ENCODE data around the gene CTIF. TPM values are rescaled to one million over a fixed set of nuclear protein-coding genes. Genes with fewer than 3 reads are reported as not detected.

Gene CTIF
- total RNA-seq, 3 donors from 2014 or later = 13.2 to 50.3 (median 19.6) TPM

DNA sequence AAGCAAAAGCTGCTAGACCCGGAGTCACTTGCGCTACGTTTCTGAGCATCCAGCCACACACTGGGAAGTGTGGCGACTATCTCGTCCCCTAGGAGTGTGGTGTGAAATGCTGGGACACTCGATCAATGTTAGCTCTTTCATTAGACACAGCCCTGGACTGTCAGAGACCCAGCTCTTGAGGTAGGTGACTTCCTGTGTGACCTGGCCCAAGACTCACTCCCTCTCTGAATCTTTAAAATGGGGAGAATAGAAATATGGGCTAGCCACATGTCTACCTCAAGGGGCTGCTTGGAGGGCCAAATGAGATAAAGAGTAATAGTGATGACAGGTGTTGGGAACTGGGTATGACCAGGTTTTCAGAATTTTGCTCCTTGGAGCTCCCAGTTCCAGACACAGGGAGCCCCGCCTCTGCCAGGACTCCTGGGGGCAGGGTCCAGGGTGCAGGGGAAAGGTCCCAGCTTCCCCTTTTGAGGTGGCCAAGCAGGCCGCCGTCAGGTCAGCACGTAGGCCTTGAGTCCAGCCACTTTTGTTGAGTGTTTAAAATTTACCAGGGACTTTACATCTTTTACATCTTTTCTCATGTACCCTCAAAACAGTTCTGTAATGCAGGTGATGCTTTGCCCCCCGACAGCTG, 36.0 kb downstream of the CTIF start:
- H3K36me3 ChIP-seq (ENCODE audit: low read depth) = no peaks in the 10 kb centered on the region
- DNase-seq (no peak), ATAC-seq (no peak)
- no peaks in the 10 kb centered on the region for H3K9me3 ChIP-seq
- intact Hi-C loops (cut with DNase I, micrococcal nuclease) = no loop called here
- TF ChIP-seq, protein P1, sequence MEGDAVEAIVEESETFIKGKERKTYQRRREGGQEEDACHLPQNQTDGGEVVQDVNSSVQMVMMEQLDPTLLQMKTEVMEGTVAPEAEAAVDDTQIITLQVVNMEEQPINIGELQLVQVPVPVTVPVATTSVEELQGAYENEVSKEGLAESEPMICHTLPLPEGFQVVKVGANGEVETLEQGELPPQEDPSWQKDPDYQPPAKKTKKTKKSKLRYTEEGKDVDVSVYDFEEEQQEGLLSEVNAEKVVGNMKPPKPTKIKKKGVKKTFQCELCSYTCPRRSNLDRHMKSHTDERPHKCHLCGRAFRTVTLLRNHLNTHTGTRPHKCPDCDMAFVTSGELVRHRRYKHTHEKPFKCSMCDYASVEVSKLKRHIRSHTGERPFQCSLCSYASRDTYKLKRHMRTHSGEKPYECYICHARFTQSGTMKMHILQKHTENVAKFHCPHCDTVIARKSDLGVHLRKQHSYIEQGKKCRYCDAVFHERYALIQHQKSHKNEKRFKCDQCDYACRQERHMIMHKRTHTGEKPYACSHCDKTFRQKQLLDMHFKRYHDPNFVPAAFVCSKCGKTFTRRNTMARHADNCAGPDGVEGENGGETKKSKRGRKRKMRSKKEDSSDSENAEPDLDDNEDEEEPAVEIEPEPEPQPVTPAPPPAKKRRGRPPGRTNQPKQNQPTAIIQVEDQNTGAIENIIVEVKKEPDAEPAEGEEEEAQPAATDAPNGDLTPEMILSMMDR (IDR thresholded peaks at IDR 0.05) = no peak
- no peaks in the 10 kb centered on the region for H3K4me1 ChIP-seq (ENCODE audit: low read depth)
- no peak overlapping the region for H3K4me3 ChIP-seq

DNA sequence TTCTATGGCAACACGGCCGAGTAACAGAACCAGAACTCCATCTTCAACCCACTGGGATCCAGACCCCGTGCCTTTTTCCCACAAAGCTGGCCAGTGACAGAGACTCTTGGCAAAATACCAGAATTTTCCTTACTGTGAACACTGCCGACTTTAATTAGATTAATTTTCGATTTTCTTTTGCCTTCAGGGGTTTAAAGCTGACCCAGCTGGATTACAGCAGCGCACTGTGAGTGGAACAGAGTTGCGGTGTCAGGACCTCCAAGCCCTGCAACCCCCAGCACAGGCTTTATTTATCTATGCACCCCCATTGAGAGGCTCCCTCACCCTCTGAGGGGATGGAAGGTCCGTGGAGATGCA, 36.4 kb downstream of the CTIF start:
- Histone ChIP-seq H3K36me3 (ENCODE audit: low read depth) (no peaks in the 10 kb centered on the region), H3K4me3 (no peak overlapping the region), H3K9me3 (no peaks in the 10 kb centered on the region), H3K4me1 (ENCODE audit: low read depth) (no peaks in the 10 kb centered on the region)
- TF ChIP-seq, protein P1 (IDR thresholded peaks at IDR 0.05) = no peak
- ATAC-seq (no peak), DNase-seq (no peak)
- intact Hi-C loops (cut with DNase I, micrococcal nuclease) = no loop called here

DNA sequence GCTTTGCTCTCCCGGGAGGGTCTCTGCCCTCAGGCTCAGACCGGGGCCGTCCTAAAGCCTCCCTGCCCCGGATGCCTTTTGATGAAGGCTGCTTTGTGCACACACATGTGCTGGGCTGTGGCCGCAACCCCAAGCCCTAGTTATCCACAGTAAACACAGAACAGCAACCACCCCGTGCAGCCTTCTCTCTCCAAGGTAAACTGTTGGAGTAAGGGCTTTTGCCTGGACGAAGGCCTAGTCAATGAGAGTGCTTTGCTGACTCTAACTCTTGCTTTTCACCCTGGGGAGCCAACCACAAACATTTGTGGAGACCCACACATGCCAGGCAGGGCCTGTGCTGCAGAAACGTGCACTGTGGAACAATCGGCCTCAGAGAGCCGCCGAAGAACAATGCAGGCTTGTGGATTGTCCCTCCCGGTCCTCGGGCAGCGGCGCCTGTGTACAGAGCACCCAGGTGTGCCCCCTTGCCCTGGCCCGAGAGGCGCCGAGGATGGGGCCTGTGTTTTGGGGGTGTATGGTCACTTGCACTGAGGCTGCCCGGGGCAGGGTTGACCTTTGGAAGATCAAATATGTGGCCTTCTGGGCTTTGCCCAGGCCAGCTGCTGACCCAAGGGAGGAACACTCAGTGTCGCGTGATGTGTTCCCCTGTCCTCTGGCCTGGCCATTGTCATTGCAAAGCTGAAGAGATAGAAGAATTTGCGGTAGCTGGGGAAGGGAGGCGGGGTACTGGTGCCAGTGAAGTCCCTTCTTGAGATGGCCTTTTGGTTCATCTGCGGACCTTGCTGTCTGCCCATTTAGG, 37.0 kb downstream of the CTIF start:
- no peaks in the 10 kb centered on the region for H3K4me1 ChIP-seq (ENCODE audit: low read depth)
- no peaks in the 10 kb centered on the region for H3K9me3 ChIP-seq
- DNase-seq (no peak), ATAC-seq (no peak)
- TF ChIP-seq, protein P1 (IDR thresholded peaks at IDR 0.05) = no peak
- no peaks in the 10 kb centered on the region for H3K36me3 ChIP-seq (ENCODE audit: low read depth)
- intact Hi-C loops (cut with DNase I, micrococcal nuclease) = no loop called here
- H3K4me3 ChIP-seq = no peak overlapping the region

DNA sequence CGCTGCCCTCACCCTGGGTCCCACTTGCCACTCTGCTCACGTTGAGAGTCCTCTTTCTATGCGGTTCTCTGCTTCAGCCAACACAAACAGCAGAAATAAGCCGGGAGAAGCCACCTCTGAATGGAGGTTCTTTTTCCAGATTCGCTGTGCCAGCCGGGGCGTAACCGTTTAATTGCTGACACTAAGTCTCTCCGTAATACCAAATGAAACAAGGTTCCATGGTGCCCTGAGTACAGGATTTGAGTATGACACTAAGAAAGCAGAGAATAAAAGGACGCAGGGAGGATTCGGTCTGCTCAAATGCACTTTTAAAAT, 37.6 kb downstream of the CTIF start:
- TF ChIP-seq, protein P1 (IDR thresholded peaks at IDR 0.05) = no peak
- no peaks in the 10 kb centered on the region for H3K9me3 ChIP-seq
- H3K36me3 ChIP-seq (ENCODE audit: low read depth) = no peaks in the 10 kb centered on the region
- H3K4me3 ChIP-seq = no peak overlapping the region
- H3K4me1 ChIP-seq (ENCODE audit: low read depth) = no peaks in the 10 kb centered on the region
- intact Hi-C loops (cut with DNase I, micrococcal nuclease) = no loop called here
- DNase-seq (no peak), ATAC-seq (no peak)

DNA sequence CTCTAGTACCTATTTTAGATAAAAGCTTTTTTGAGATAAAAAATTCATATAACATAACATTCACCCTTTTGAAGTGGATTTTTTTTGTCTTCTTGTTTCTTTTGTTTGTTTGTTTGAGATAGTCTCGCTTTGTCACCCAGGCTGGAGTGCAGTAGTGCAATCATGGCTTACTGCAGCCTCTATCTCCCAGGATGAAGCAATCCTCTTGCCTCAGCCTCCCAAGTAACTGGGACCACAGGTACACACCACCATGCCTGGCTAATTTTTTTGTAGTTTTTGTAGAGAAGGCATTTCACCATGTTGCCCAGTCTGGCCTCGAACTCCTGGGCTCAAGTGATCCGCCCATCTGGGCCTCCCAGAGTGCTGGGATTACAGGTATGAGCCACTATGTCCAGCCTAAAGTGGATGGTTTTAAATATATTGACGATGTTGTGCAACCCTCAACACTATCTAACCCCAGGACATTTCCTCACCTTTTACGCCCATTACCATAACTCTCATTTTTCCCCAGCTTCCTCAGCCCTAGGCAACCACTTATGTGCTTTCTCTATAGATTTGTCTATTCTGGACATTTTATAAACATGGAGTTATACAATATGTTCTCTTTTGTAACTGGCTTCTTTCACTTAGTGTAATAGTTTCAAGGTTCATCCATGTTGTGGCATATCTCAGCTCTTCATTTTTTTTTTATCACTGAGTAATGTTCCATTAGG, 38.8 kb downstream of the CTIF start:
- Histone ChIP-seq H3K36me3 (ENCODE audit: low read depth) (no peaks in the 10 kb centered on the region), H3K9me3 (no peaks in the 10 kb centered on the region), H3K4me3 (no peak overlapping the region), H3K4me1 (ENCODE audit: low read depth) (no peaks in the 10 kb centered on the region)
- intact Hi-C loops (cut with DNase I, micrococcal nuclease) = no loop called here
- DNase-seq = no peak
- TF ChIP-seq, protein P1 (IDR thresholded peaks at IDR 0.05) = no peak
- no peak for ATAC-seq

Measured in mucosa of descending colon (tissue), 3 donors.